GM19438 (cell line): ENCODE measurements around the gene WDR18.

Source experiments
- ATAC-seq: cut with Tn5 transposase; IDR thresholded peaks from one replicate; pipeline ENCODE4 v1.9.1; 2021; ENCODE audit warnings: low read depth; ENCODE audit not compliant: unreplicated experiment

The WDR18 gene

GRCh38 chr19:990119-990571, 6.0 kb downstream of the WDR18 start:
- ATAC-seq, result no peak

GRCh38 chr19:990746-991145, 6.6 kb downstream of the WDR18 start:
- no peak for ATAC-seq

GRCh38 chr19:991174-991931, 7.2 kb downstream of the WDR18 start:
- ATAC-seq, result no peak

GRCh38 chr19:991932-992669, 8.0 kb downstream of the WDR18 start:
- no peak for ATAC-seq

- ATAC-seq, result no peak
These were observed 8.5 kb downstream of the WDR18 start for GRCh38 chr19:992670-993055.

GRCh38 chr19:993361-993830, 9.3 kb downstream of the WDR18 start:
- ATAC-seq, result no peak

- no peak for ATAC-seq
These were observed 9.8 kb downstream of the WDR18 start for GRCh38 chr19:993831-994393.

GRCh38 chr19:994516-994915, 10.4 kb downstream of the WDR18 start:
- ATAC-seq, result no peak

- ATAC-seq, result no peak
These were observed 11.1 kb downstream of the WDR18 start for GRCh38 chr19:995051-995827.

- no peak for ATAC-seq
These were observed 12.1 kb downstream of the WDR18 start for GRCh38 chr19:996051-996838.

GRCh38 chr19:998064-998463, 13.9 kb downstream of the WDR18 start:
- no peak for ATAC-seq

GRCh38 chr19:999379-999719, 15.2 kb downstream of the WDR18 start:
- no peak for ATAC-seq

GRCh38 chr19:1000095-1000494, 15.9 kb downstream of the WDR18 start, which contains the start of gene GRIN3B:
TSS of gene GRIN3B (plus strand) at chr19:1000419. CDS start at chr19:1000438, 19 bp downstream.
- no peak for ATAC-seq

- no peak for ATAC-seq
These were observed 16.7 kb downstream of the WDR18 start for GRCh38 chr19:1000591-1001537.

- no peak for ATAC-seq
These were observed 17.5 kb downstream of the WDR18 start for GRCh38 chr19:1001538-1002166.

GRCh38 chr19:1002600-1002999, 18.5 kb downstream of the WDR18 start:
- no peak for ATAC-seq

GRCh38 chr19:1003283-1003682, 19.1 kb downstream of the WDR18 start:
- ATAC-seq, result no peak

GRCh38 chr19:1004204-1004802, 20.2 kb downstream of the WDR18 start:
- no peak for ATAC-seq
